ENCODE measurements around the gene PEAK3. TPM values are rescaled to one million over a fixed set of nuclear protein-coding genes. Genes with fewer than 3 reads are reported as not detected.

The PEAK3 gene
- total and polyA plus RNA-seq, 5 donors from 2014 or later: 0.10 to 0.32 (median 0.15) TPM; not detected in 1

DNA sequence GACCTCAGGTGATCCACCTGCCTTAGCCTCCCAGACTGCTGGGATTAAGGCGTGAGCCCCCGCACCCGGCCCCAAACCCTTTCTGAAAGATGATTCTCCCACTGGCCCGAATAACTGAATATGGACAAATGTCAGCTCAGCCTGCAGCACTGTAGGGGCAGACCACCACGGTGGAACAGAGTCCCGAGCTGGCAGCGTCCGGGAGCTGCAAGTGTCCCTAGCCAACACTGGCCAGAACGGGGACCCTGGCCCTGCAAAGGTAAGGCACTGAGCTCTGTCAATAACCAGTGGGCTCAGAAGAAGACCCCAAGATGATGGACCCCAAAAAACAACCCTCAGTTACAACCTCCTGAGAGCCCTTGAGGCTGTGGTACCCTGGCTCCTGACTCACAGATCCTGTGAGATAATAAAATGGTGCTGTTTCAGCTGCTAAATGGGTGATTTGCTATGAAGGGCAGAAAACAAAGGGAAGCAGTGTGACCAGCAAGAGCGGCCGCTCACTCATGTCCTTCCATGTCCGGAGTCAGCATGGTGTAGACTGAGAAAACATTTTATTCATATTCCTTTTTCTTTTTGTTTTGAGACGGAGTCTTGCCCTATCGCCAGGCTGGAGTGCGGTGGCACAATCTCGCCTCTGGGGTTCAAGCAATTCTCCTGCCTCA is 44.9 kb upstream of the PEAK3 start:
- peaks cover 8% of the 10 kb centered on the region for H3K36me3 ChIP-seq (ENCODE audit: control insufficient read depth, insufficient read depth, low read length)
- peak overlapping the region; percentile 92 to 99 (median 99) for H3K4me3 Mint-ChIP-seq
- H3K27me3 Mint-ChIP-seq: no peaks in the 10 kb centered on the region
- no peak for ATAC-seq (ENCODE audit: low read depth in 2 of 2)
- H3K4me3 ChIP-seq (ENCODE audit: low read depth, low read length): no peak overlapping the region
- H3K27ac ChIP-seq (ENCODE audit: insufficient read depth, low read length, poor library complexity, severe bottlenecking): peak overlapping the region; percentile 80
- H3K4me1 Mint-ChIP-seq: peaks cover 5 to 57% (median 33%) of the 10 kb centered on the region in 4 donors
- no peaks in the 10 kb centered on the region for H3K9me3 ChIP-seq (ENCODE audit: control insufficient read depth in 2 of 2, low read length in 2 of 2)
- H3K27ac Mint-ChIP-seq: peak overlapping the region; percentile 71 to 99 (median 83)
- peaks cover 24% of the 10 kb centered on the region for H3K4me1 ChIP-seq (ENCODE audit: control insufficient read depth, insufficient read depth, low read length, poor library complexity, severe bottlenecking)
- H3K9me3 Mint-ChIP-seq: no peaks in the 10 kb centered on the region
- peaks cover 17% of the 10 kb centered on the region for H3K36me3 Mint-ChIP-seq
- no peak for DNase-seq
- no peaks in the 10 kb centered on the region for H3K27me3 ChIP-seq (ENCODE audit: control insufficient read depth, insufficient read depth, low read length)

DNA sequence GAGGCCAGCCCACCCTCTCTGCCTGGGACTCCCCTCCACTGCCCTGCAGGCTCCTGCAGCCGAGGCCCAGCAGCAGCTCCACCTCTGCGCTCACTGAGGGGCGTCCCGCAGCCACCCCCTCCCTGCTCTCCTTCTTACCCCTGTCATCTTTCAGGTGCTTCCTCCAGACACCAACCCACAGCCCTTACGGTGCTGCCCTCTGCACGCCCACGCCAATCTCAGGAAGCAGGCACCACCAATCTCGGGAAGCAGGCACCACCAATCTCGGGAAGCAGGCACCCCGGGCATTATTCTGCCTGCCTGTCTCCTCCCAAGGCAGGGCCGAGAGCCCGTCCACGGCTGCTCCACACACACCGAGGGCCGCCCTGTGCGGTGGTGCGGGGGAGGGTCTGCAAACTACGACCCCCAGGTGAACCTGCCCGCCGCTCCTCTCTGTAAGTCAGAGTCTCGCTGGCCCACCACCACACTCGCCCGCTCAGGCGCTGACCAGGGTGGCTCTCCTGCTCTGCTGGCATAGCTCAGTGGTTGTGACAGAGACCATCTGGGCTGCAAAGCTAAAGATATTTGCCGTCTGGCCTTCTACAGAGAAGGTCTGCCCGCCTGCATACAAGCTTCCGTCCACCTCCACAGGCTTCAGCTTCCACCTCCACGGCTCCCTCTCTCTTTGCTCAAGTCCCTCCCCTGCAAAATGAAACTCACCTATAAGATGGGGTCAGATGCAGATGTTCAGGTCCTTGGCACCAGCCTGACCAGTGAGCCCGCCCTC is 43.5 kb upstream of the PEAK3 start:
- peaks cover 11% of the 10 kb centered on the region for H3K36me3 ChIP-seq (ENCODE audit: control insufficient read depth, insufficient read depth, low read length)
- H3K27ac Mint-ChIP-seq: peak overlapping the region in 2 of 3 donors; percentile 1 to 79
- no peaks in the 10 kb centered on the region for H3K27me3 Mint-ChIP-seq
- no peaks in the 10 kb centered on the region for H3K9me3 Mint-ChIP-seq
- peaks cover 5 to 46% (median 29%) of the 10 kb centered on the region in 4 donors for H3K4me1 Mint-ChIP-seq
- no peak overlapping the region for H3K27ac ChIP-seq (ENCODE audit: insufficient read depth, low read length, poor library complexity, severe bottlenecking)
- no peaks in the 10 kb centered on the region for H3K27me3 ChIP-seq (ENCODE audit: control insufficient read depth, insufficient read depth, low read length)
- H3K4me3 Mint-ChIP-seq: peak overlapping the region; percentile 61 to 99 (median 96)
- ATAC-seq (ENCODE audit: low read depth in 2 of 2) (no peak), DNase-seq (no peak)
- H3K36me3 Mint-ChIP-seq: peaks cover 17% of the 10 kb centered on the region
- no peaks in the 10 kb centered on the region for H3K9me3 ChIP-seq (ENCODE audit: control insufficient read depth in 2 of 2, low read length in 2 of 2)
- H3K4me3 ChIP-seq (ENCODE audit: low read depth, low read length): no peak overlapping the region
- H3K4me1 ChIP-seq (ENCODE audit: control insufficient read depth, insufficient read depth, low read length, poor library complexity, severe bottlenecking): peaks cover 24% of the 10 kb centered on the region

DNA sequence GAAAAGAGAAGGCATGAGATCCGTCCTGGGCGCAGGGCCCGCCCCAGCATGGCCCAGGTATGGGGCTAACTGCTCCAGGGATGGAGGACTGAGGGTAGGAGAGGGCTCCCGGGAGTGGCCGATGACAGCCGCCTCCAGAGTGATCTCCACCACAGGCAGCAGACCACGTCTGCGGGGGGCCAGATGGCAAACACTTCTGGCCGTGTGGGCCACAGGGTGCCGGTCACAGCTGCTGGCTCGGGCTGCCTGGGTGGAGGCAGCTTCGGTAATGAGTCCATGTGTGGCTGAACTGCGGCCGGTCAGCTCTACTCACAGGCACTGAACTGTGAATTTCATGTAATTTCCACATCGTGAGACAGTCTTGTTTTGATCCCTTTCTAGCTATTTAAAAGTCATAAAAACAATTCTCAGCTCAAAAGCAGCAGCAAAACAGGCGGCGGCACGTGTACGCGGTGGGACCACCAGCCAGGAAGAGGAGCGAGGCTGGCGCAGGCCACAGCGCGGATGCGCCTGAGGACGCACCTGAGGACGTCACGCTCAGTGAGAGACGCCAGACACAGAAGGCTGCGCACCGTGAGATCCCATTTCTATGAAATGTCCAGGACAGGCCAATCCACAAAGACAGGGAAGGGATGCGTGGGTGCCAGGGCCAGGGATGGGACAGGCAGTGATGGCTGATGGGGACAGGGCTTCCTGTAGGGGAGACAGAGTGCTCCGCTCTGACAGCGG is 42.4 kb upstream of the PEAK3 start:
- no peak for ATAC-seq (ENCODE audit: low read depth in 2 of 2)
- Mint-ChIP-seq H3K27ac (peak overlapping the region in 2 of 3 donors; percentile 55 to 74), H3K27me3 (no peaks in the 10 kb centered on the region), H3K36me3 (peaks cover 17% of the 10 kb centered on the region), H3K4me3 (peak overlapping the region in 2 of 4 donors; percentile 44 to 51), H3K9me3 (no peaks in the 10 kb centered on the region), H3K4me1 (peaks cover 5 to 35% (median 23%) of the 10 kb centered on the region in 4 donors)
- Histone ChIP-seq H3K4me3 (ENCODE audit: low read depth, low read length) (no peak overlapping the region), H3K36me3 (ENCODE audit: control insufficient read depth, insufficient read depth, low read length) (peaks cover 11% of the 10 kb centered on the region), H3K27ac (ENCODE audit: insufficient read depth, low read length, poor library complexity, severe bottlenecking) (no peak overlapping the region), H3K4me1 (ENCODE audit: control insufficient read depth, insufficient read depth, low read length, poor library complexity, severe bottlenecking) (peaks cover 19% of the 10 kb centered on the region), H3K27me3 (ENCODE audit: control insufficient read depth, insufficient read depth, low read length) (no peaks in the 10 kb centered on the region), H3K9me3 (ENCODE audit: control insufficient read depth in 2 of 2, low read length in 2 of 2) (no peaks in the 10 kb centered on the region)
- no peak for DNase-seq

DNA sequence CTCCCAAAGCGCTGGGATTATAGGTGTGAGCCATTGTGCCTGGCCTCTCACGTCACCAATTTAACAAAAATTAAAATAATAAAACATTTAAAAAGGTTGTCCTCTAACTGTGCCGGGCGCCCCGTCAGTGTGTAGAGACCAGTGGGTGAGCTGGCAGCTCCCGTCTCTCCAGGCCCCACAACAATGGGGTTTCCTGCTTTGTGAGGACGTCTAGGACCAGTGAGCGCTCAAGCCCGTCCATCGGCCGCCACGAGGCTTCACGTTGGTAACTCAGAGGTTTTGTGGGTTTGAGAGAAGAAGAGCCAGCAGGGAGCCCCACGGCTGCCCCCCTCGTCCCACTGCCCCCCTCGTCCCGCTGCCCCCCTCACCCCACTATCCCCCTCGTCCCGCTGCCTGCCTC is 41.7 kb upstream of the PEAK3 start:
- peaks cover 11% of the 10 kb centered on the region for H3K36me3 ChIP-seq (ENCODE audit: control insufficient read depth, insufficient read depth, low read length)
- H3K4me3 ChIP-seq (ENCODE audit: low read depth, low read length): no peak overlapping the region
- ATAC-seq (ENCODE audit: low read depth in 2 of 2): no peak
- Mint-ChIP-seq H3K36me3 (peaks cover 17% of the 10 kb centered on the region), H3K4me3 (no peak overlapping the region), H3K4me1 (peaks cover 5 to 31% (median 19%) of the 10 kb centered on the region in 4 donors), H3K27ac (no peak overlapping the region), H3K9me3 (no peaks in the 10 kb centered on the region), H3K27me3 (no peaks in the 10 kb centered on the region)
- no peak for DNase-seq
- no peaks in the 10 kb centered on the region for H3K9me3 ChIP-seq (ENCODE audit: control insufficient read depth in 2 of 2, low read length in 2 of 2)
- H3K4me1 ChIP-seq (ENCODE audit: control insufficient read depth, insufficient read depth, low read length, poor library complexity, severe bottlenecking): peaks cover 12% of the 10 kb centered on the region
- no peaks in the 10 kb centered on the region for H3K27me3 ChIP-seq (ENCODE audit: control insufficient read depth, insufficient read depth, low read length)
- no peak overlapping the region for H3K27ac ChIP-seq (ENCODE audit: insufficient read depth, low read length, poor library complexity, severe bottlenecking)

DNA sequence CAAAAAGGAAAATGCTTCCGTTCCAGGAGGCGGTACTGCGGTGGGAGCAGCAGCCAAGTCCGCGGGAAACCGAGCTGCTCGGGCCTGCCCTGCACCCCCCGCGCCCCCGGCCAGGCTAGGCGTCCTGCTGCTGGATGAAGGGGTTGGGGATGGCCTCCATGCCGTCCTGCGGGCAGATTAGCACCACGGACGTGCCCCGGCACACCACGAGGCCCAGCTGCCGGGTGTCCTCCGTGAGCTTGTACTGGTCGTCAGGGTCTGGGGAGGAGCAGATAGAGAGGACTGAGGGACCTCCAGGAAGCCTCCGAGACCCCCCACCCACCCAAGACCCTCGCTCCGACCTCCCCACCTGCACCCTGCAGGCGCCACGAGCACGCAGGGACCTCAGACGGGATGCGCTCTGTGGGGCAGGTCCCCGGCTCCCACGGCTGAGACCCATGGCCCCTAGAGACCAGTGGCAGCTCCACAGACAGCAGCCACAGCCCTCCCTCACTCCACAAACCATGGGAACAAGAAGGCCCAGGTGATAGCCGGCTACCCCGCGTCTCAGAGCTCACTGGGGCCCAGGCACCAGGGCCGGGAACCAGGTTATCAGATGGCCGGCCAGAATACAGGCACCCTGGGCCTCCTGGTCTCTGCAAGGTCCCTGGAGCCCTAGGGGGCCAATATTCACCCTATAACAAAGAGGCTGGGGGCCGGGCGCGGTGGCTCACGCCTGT is 39.7 kb upstream of the PEAK3 start:
- no peaks in the 10 kb centered on the region for H3K27me3 Mint-ChIP-seq
- Histone ChIP-seq H3K4me1 (ENCODE audit: control insufficient read depth, insufficient read depth, low read length, poor library complexity, severe bottlenecking) (no peaks in the 10 kb centered on the region), H3K27me3 (ENCODE audit: control insufficient read depth, insufficient read depth, low read length) (no peaks in the 10 kb centered on the region), H3K9me3 (ENCODE audit: control insufficient read depth in 2 of 2, low read length in 2 of 2) (no peaks in the 10 kb centered on the region), H3K4me3 (ENCODE audit: low read depth, low read length) (no peak overlapping the region), H3K36me3 (ENCODE audit: control insufficient read depth, insufficient read depth, low read length) (peaks cover 8% of the 10 kb centered on the region), H3K27ac (ENCODE audit: insufficient read depth, low read length, poor library complexity, severe bottlenecking) (no peak overlapping the region)
- peaks cover 0 to 15% (median 7%) of the 10 kb centered on the region in 4 donors for H3K4me1 Mint-ChIP-seq
- peaks cover 0 to 4% (median 0%) of the 10 kb centered on the region in 7 donors for H3K9me3 Mint-ChIP-seq
- DNase-seq (no peak), ATAC-seq (ENCODE audit: low read depth in 2 of 2) (no peak)
- H3K27ac Mint-ChIP-seq: no peak overlapping the region
- H3K36me3 Mint-ChIP-seq: peaks cover 9% of the 10 kb centered on the region
- no peak overlapping the region for H3K4me3 Mint-ChIP-seq

DNA sequence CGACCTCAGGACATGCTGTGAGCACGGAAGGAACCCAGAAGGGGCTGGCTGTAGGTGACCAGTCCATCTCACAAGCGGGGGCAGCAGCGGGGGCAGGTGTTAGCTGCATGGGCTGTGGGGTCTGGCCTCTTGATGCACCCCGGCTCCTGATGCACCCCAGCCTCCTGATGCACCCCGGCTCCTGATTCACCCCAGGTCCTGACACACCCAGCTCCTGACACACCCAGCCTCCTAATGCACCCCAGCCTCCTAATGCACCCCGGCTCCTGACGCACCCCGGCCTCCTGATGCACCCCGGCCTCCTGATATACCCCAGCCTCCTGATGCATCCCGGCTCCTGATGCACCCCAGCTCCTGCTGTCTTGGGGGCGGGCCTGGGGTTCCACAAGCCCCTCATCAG is 39.0 kb upstream of the PEAK3 start:
- Mint-ChIP-seq H3K27me3 (no peaks in the 10 kb centered on the region), H3K4me1 (peaks cover 0 to 8% (median 3%) of the 10 kb centered on the region in 4 donors), H3K4me3 (no peak overlapping the region), H3K27ac (no peak overlapping the region), H3K9me3 (peaks cover 0 to 4% (median 0%) of the 10 kb centered on the region in 7 donors), H3K36me3 (peaks cover 7% of the 10 kb centered on the region)
- Histone ChIP-seq H3K27ac (ENCODE audit: insufficient read depth, low read length, poor library complexity, severe bottlenecking) (no peak overlapping the region), H3K4me3 (ENCODE audit: low read depth, low read length) (no peak overlapping the region), H3K27me3 (ENCODE audit: control insufficient read depth, insufficient read depth, low read length) (no peaks in the 10 kb centered on the region), H3K4me1 (ENCODE audit: control insufficient read depth, insufficient read depth, low read length, poor library complexity, severe bottlenecking) (no peaks in the 10 kb centered on the region), H3K9me3 (ENCODE audit: control insufficient read depth in 2 of 2, low read length in 2 of 2) (no peaks in the 10 kb centered on the region), H3K36me3 (ENCODE audit: control insufficient read depth, insufficient read depth, low read length) (peaks cover 8% of the 10 kb centered on the region)
- ATAC-seq (ENCODE audit: low read depth in 2 of 2) (no peak), DNase-seq (no peak)

DNA sequence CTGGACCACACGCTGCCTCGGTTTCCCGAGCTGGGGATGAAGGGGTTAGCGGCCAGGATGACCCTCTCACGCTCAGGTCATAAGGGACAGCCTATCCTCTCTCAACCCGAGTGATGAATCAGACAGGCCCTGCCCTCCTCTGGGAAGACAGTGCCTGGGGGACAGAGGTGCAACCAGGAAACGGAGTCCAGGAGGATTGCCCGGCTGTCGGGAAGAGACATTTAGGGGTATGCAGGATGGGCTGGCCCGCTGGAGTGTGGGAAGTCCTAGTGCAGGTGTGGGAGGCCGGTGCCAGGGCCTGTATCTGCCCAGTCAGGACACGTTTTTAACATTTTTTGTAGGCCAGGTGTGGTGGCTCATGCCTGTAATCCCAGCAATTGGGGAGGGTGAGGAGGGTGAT is 38.1 kb upstream of the PEAK3 start:
- H3K4me1 Mint-ChIP-seq: peaks cover 0 to 5% (median 0%) of the 10 kb centered on the region in 4 donors
- Histone ChIP-seq H3K36me3 (ENCODE audit: control insufficient read depth, insufficient read depth, low read length) (peaks cover 8% of the 10 kb centered on the region), H3K4me1 (ENCODE audit: control insufficient read depth, insufficient read depth, low read length, poor library complexity, severe bottlenecking) (no peaks in the 10 kb centered on the region), H3K27ac (ENCODE audit: insufficient read depth, low read length, poor library complexity, severe bottlenecking) (no peak overlapping the region), H3K9me3 (ENCODE audit: control insufficient read depth in 2 of 2, low read length in 2 of 2) (peaks cover 6 to 8% of the 10 kb centered on the region in 2 experiments), H3K27me3 (ENCODE audit: control insufficient read depth, insufficient read depth, low read length) (no peaks in the 10 kb centered on the region), H3K4me3 (ENCODE audit: low read depth, low read length) (no peak overlapping the region)
- no peak for ATAC-seq (ENCODE audit: low read depth in 2 of 2)
- peaks cover 3% of the 10 kb centered on the region for H3K36me3 Mint-ChIP-seq
- no peak overlapping the region for H3K4me3 Mint-ChIP-seq
- H3K27ac Mint-ChIP-seq: no peak overlapping the region
- H3K9me3 Mint-ChIP-seq: peaks cover under 1 to 8% (median 4%) of the 10 kb centered on the region in 7 donors
- peaks cover 1% of the 10 kb centered on the region for H3K27me3 Mint-ChIP-seq
- no peak for DNase-seq

All from CD4-positive, CD25-positive, alpha-beta regulatory T cell (primary cell).